ENCODE data around the gene GABARAPL1. TPM values are rescaled to one million over a fixed set of nuclear protein-coding genes. Genes with fewer than 3 reads are reported as not detected.
"Not testable (repeated sequence)": the region's sequence is repeated elsewhere in the genome, so short reads cannot be mapped to it uniquely, and the experiment has no call there.

Gene GABARAPL1
- total RNA-seq, 1 donor from 2014 or later = 42.3 TPM

DNA sequence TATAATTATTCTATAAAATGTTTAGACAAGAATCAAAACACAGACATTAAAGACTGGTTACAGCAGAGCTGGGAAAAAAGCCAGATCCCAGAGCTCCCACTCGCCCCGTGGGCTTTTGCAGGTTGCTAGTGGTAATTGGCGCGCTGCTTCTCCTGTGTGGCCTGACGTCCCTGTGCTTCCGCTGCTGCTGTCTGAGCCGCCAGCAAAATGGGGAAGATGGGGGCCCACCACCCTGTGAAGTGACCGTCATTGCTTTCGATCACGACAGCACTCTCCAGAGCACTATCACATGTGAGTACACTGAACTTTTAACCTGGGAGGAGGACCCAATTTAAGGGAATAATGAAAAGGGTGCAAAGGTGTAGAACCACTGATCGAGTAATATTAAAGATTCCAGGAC, 26.4 kb upstream of the GABARAPL1 start:
- no peak for DNase-seq (ENCODE audit: low read depth)
- H3K4me3 ChIP-seq (ENCODE audit: low read depth, low read length) = no peak overlapping the region
- TF ChIP-seq, protein P1, sequence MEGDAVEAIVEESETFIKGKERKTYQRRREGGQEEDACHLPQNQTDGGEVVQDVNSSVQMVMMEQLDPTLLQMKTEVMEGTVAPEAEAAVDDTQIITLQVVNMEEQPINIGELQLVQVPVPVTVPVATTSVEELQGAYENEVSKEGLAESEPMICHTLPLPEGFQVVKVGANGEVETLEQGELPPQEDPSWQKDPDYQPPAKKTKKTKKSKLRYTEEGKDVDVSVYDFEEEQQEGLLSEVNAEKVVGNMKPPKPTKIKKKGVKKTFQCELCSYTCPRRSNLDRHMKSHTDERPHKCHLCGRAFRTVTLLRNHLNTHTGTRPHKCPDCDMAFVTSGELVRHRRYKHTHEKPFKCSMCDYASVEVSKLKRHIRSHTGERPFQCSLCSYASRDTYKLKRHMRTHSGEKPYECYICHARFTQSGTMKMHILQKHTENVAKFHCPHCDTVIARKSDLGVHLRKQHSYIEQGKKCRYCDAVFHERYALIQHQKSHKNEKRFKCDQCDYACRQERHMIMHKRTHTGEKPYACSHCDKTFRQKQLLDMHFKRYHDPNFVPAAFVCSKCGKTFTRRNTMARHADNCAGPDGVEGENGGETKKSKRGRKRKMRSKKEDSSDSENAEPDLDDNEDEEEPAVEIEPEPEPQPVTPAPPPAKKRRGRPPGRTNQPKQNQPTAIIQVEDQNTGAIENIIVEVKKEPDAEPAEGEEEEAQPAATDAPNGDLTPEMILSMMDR (conservative IDR thresholded peaks at IDR 0.05; ENCODE audit: low read depth, low read length) = no peak

DNA sequence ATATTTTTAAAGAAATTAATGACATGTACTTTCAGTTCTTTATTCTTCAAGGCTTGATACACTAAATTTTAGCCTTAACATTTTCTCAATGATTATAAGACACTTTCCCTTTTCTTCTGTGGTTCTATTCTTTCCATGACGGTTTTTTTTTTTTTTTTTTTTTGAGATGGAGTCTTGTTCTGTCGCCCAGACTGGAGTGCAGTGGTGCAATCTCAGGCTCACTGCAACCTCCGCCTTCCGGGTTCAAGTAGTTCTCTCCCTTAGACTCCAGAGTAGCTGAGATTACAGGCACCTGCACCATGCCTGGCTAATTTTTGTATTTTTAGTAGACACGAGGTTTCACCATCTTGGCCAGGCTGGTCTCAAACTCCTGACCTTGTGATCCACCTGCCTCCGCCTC, 25.7 kb upstream of the GABARAPL1 start:
- not testable (repeated sequence) for DNase-seq (ENCODE audit: low read depth); H3K4me3 ChIP-seq (ENCODE audit: low read depth, low read length)

DNA sequence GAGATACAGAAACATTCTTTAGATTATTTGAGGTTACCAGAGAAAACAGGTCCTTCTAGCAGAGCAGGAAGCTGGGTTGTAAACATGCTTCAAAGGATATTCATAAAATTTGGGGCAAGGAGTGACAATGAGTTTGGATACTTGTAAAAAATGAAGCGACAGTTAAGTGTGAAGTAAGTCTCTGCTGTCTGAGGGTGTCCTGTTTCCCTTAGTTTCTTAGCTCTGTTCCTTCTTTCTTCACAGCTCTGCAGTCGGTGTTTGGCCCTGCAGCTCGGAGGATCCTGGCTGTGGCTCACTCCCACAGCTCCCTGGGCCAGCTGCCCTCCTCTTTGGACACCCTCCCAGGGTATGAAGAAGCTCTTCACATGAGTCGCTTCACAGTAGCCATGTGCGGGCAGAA, 23.0 kb upstream of the GABARAPL1 start:
- H3K4me3 ChIP-seq (ENCODE audit: low read depth, low read length) = no peak overlapping the region
- DNase-seq (ENCODE audit: low read depth) = no peak
- TF ChIP-seq, protein P1 (conservative IDR thresholded peaks at IDR 0.05; ENCODE audit: low read depth, low read length) = no peak

DNA sequence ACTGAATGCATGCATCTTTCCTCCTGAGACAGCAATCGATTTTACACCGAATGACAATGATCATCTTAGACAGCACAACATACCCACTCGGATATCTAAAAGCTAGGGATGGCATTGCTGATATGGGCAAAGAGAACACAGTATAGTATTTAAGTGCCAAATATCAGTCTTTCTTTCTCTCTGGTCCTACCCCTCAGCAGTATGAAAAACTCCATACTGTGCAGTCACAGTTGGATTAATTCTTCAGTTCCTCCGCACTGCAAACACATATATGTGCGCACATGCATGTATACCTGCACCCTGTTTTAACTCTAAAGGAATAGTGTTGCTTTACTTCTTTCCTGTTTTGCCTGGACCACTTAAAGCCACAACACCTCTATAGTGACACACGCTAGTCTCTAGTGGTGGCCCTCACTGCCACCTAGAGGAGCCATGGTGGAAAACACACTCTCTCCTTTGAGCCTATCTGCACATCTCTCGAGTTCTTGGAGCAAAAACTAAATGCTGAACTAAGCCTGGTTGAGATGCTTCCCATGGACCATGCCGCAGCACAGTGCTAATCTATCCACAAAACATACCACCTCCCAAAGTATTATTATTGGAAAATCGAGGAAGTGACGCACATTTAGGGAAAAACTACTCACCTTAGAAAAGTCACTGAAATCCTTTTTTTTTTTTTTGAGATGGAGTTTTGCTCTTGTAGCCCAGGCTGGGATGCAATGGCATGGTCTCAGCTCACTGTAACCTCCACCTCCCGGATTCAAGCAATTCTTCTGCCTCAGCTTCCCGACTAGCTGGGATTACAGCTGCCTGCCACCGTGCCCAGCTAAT, 21.9 kb upstream of the GABARAPL1 start:
- TF ChIP-seq, protein P1 (conservative IDR thresholded peaks at IDR 0.05; ENCODE audit: low read depth, low read length) = peak; percentile 86
- no peak for DNase-seq (ENCODE audit: low read depth)
- H3K4me3 ChIP-seq (ENCODE audit: low read depth, low read length) = no peak overlapping the region

DNA sequence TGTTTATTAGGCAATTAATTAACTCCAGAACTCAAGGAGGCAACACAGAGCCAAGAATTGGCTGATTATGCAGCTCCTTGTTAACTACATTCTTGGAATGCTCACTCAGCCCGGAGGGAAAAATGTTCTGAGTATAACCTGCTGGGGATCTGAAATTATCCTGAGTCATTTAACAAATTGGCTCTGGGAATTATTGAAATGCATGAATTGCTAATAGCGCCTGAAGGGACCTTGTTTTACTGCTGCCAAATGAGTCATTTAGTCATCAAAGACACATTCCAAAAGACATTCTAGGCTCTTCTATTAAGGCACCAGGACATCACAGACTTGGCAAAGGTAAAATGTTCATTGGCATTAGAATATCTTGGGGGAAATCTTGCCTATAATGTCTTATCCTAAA, 20.8 kb upstream of the GABARAPL1 start:
- TF ChIP-seq, protein P1 (conservative IDR thresholded peaks at IDR 0.05; ENCODE audit: low read depth, low read length) = no peak
- H3K4me3 ChIP-seq (ENCODE audit: low read depth, low read length) = no peak overlapping the region
- DNase-seq (ENCODE audit: low read depth) = no peak

DNA sequence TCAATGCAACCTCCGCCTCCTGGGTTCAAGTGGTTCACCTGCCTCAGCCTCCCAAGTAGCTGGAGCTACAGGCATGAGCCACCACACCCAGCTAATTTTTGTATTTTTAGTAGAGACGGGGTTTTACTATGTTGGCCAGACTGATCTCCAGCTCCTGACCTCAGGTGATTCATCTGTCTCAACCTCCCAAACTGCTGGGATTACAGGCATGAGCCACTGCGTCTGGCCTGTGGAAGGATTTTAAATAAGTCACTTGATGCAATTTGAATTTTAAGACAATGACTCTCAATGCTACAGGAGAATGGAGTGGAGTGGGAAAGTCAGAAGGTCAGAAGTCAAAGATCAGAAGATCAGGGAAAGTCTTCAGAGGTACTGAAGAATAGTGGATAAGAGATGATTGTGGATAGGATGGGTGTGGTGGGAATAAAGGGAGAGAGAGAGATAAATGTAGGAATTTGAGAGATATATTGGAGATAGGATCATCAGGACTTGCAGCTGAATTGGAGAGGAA, 18.5 kb upstream of the GABARAPL1 start:
- DNase-seq (ENCODE audit: low read depth) = no peak
- TF ChIP-seq, protein P1 (conservative IDR thresholded peaks at IDR 0.05; ENCODE audit: low read depth, low read length) = no peak
- H3K4me3 ChIP-seq (ENCODE audit: low read depth, low read length) = no peak overlapping the region

DNA sequence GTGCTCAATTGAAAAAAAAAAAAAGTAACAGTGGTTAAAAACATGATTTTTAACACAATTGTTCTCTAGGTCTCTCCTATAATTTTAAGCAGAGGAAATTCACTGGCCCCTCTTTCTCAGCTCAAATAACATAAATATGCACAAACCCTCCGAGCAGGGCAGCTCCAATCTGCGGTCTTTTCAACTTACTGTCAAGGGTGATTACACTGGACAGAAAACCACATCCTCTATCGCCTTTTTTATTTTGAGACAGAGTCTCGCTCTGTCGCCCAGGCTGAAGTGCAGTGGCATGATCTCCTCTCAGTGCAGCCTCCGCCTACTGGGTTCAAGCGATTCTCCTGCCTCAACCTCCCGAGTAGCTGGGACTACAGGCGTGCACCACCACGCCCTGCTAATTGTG, 16.5 kb upstream of the GABARAPL1 start:
- H3K4me3 ChIP-seq (ENCODE audit: low read depth, low read length) = no peak overlapping the region
- TF ChIP-seq, protein P1 (conservative IDR thresholded peaks at IDR 0.05; ENCODE audit: low read depth, low read length) = no peak
- no peak for DNase-seq (ENCODE audit: low read depth)

All from epithelial cell of proximal tubule (primary cell).